Measurements from ENCODE around the gene FTO. TPM values are rescaled to one million over a fixed set of nuclear protein-coding genes. Genes with fewer than 3 reads are reported as not detected.

Gene FTO
- total RNA-seq, 1 donor from 2014 or later: 107 TPM

DNA sequence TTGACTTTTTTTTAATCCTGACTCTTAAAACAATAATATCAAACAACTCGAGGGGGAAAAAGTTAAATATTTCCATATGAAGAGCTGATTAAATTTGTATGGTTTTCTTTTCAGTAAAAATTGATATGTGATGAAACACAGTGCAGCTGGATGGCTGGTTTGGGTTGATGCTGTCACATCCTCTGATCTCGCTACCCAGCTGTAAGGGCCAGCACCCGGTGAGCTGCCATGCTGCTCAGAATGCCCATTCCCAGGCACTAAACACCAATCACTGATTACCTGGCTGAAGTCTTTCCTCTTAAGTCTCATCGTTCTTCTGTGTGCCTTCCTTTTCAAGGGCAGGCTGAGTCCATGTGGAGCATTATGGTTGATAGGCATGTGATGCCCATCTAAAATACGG lies 348.3 kb downstream of the FTO start:
- peaks cover 3% of the 10 kb centered on the region for H3K27me3 Mint-ChIP-seq (ENCODE audit: low read depth)
- no peak for DNase-seq (ENCODE audit: low read depth, low spot score)
- H3K4me1 Mint-ChIP-seq: peaks cover 30% of the 10 kb centered on the region
- H3K9me3 Mint-ChIP-seq: no peaks in the 10 kb centered on the region
- peaks cover 3% of the 10 kb centered on the region for H3K36me3 Mint-ChIP-seq (ENCODE audit: low read depth)
- TF ChIP-seq, protein P1, sequence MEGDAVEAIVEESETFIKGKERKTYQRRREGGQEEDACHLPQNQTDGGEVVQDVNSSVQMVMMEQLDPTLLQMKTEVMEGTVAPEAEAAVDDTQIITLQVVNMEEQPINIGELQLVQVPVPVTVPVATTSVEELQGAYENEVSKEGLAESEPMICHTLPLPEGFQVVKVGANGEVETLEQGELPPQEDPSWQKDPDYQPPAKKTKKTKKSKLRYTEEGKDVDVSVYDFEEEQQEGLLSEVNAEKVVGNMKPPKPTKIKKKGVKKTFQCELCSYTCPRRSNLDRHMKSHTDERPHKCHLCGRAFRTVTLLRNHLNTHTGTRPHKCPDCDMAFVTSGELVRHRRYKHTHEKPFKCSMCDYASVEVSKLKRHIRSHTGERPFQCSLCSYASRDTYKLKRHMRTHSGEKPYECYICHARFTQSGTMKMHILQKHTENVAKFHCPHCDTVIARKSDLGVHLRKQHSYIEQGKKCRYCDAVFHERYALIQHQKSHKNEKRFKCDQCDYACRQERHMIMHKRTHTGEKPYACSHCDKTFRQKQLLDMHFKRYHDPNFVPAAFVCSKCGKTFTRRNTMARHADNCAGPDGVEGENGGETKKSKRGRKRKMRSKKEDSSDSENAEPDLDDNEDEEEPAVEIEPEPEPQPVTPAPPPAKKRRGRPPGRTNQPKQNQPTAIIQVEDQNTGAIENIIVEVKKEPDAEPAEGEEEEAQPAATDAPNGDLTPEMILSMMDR (conservative IDR thresholded peaks at IDR 0.05): no peak
- no peak overlapping the region for H3K4me3 Mint-ChIP-seq
- H3K27ac Mint-ChIP-seq (ENCODE audit: unreplicated experiment): no peak overlapping the region

DNA sequence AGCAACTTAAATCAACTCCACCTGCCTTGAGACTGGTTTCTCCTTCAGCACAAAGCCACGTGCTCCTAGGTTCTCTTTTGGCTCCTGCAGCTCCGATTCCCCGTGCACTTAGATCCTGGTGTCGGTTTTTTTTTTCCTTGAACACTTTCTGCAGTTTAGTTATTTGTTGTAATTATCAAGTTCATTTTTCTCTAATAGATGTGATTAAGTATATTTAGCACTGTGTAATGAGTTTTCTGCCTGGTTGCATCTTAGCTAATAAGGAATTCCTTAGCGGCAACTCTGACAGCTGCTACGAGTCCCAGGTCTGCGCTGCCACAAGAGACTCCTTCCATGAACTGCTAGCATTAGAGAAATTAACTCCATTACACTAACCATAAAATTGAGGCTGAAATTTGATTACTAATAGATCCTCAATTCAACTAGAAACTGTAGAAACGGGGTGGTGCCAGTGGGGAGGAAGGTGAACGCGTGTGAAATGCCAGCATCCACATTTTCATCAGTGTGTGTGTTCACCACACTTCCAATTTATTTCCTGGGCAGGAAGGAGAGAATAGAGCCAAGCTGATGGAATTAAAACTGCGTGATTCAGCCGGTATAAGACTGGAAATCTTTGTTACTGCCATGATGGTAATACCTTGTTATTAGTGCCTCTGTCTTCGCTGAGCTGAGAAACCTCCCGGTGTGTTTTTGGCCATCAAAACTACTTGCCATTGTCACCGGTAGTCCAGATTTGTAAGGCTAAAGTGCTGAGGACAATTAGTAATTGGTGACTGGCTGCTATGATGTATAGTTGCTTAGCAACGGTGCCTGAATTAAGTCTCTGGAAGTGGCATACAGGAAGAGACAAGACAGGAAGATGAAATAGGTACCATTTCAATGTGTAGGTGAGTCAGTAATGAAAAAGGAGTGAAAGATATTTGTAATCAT lies 350.2 kb downstream of the FTO start:
- TF ChIP-seq, protein P1 (conservative IDR thresholded peaks at IDR 0.05): no peak
- H3K27ac Mint-ChIP-seq (ENCODE audit: unreplicated experiment): no peak overlapping the region
- DNase-seq (ENCODE audit: low read depth, low spot score): no peak
- peaks cover 3% of the 10 kb centered on the region for H3K36me3 Mint-ChIP-seq (ENCODE audit: low read depth)
- H3K9me3 Mint-ChIP-seq: no peaks in the 10 kb centered on the region
- no peak overlapping the region for H3K4me3 Mint-ChIP-seq
- peaks cover 3% of the 10 kb centered on the region for H3K27me3 Mint-ChIP-seq (ENCODE audit: low read depth)
- H3K4me1 Mint-ChIP-seq: peaks cover 26% of the 10 kb centered on the region

DNA sequence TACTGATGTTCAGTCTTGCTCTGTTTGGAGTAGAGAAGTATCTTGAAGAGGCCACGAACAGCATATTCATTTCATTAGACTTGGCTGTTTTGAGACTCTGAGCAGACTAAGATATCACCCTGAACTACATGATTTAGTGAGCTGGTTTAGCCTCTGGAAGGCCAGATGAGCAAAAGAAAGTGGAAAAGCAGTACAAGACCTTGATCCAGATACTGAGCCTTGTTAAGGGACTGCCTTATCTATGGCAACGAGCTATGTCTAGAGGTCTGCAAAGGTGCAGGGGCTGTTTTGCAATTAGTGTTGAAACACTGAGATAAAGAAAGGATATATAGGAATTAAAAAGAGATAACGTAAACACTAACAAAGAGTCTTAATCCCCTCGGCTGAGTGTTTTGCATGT lies 351.2 kb downstream of the FTO start:
- peaks cover 24% of the 10 kb centered on the region for H3K4me1 Mint-ChIP-seq
- TF ChIP-seq, protein P1 (conservative IDR thresholded peaks at IDR 0.05): no peak
- H3K4me3 Mint-ChIP-seq: no peak overlapping the region
- H3K9me3 Mint-ChIP-seq: no peaks in the 10 kb centered on the region
- no peak overlapping the region for H3K27ac Mint-ChIP-seq (ENCODE audit: unreplicated experiment)
- H3K36me3 Mint-ChIP-seq (ENCODE audit: low read depth): no peaks in the 10 kb centered on the region
- DNase-seq (ENCODE audit: low read depth, low spot score): no peak
- peaks cover 3% of the 10 kb centered on the region for H3K27me3 Mint-ChIP-seq (ENCODE audit: low read depth)

DNA sequence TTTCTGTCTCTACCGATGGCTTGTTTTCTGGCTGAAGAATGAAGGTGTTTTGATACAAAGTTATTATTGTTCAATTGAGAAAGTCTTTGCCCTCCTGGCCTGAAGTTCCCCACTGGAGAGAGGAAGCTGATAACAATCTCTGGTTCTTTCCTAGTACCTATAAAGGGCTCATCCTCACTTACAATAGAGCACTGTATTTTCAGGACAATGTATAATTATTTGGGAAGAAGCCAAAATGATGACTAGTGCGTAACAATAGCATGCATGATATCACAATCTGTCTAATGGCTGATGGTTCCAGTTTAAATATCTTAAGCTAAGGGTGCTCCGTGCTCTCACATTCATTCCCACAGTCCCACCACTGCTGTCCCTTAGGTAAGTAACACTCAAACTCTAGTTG lies 351.9 kb downstream of the FTO start:
- Mint-ChIP-seq H3K4me1 (peaks cover 23% of the 10 kb centered on the region), H3K36me3 (ENCODE audit: low read depth) (no peaks in the 10 kb centered on the region), H3K9me3 (no peaks in the 10 kb centered on the region), H3K27me3 (ENCODE audit: low read depth) (peaks cover 3% of the 10 kb centered on the region), H3K27ac (ENCODE audit: unreplicated experiment) (no peak overlapping the region), H3K4me3 (no peak overlapping the region)
- TF ChIP-seq, protein P1 (conservative IDR thresholded peaks at IDR 0.05): no peak
- DNase-seq (ENCODE audit: low read depth, low spot score): no peak

DNA sequence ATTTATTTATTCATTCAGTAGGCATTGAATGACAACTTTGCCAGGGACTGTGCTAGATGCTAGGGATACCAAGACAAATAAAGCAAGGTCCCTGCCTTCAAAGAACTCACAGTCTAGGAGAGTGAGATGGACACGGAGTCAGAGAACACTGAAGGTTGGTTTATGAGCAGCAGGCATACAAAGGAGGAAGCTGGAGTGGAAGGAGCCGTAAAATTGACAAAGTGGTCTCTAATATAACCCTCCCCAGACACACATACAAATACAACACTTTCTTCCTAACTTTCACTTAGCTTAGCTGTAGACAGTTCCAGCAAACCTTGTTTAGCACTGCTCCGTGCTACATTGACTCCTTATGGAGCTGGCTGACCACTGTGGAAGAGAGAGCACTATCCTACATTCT lies 353.0 kb downstream of the FTO start:
- Mint-ChIP-seq H3K27me3 (ENCODE audit: low read depth) (peaks cover 2% of the 10 kb centered on the region), H3K4me3 (no peak overlapping the region), H3K4me1 (peaks cover 23% of the 10 kb centered on the region), H3K36me3 (ENCODE audit: low read depth) (no peaks in the 10 kb centered on the region), H3K9me3 (no peaks in the 10 kb centered on the region), H3K27ac (ENCODE audit: unreplicated experiment) (no peak overlapping the region)
- DNase-seq (ENCODE audit: low read depth, low spot score): no peak
- TF ChIP-seq, protein P1 (conservative IDR thresholded peaks at IDR 0.05): no peak
